ENCODE measurements around the gene C21orf58.

The C21orf58 gene

DNA sequence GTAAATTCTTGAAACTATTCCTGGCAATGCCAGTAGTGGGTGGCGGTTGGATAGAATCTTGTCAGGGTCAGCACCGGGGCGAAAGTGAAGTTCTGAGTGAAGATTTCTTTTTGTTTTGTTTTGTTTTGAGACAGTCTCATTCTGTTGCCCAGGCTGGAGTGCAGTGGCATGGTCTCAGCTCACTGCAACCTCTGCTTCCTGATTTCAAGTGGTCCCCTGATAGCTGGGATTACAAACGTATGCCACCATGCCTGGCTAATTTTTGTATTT, 33.6 kb upstream of the C21orf58 start:
- DNase-seq (ENCODE audit: low spot score) = no peak
- TF ChIP-seq, protein P1, sequence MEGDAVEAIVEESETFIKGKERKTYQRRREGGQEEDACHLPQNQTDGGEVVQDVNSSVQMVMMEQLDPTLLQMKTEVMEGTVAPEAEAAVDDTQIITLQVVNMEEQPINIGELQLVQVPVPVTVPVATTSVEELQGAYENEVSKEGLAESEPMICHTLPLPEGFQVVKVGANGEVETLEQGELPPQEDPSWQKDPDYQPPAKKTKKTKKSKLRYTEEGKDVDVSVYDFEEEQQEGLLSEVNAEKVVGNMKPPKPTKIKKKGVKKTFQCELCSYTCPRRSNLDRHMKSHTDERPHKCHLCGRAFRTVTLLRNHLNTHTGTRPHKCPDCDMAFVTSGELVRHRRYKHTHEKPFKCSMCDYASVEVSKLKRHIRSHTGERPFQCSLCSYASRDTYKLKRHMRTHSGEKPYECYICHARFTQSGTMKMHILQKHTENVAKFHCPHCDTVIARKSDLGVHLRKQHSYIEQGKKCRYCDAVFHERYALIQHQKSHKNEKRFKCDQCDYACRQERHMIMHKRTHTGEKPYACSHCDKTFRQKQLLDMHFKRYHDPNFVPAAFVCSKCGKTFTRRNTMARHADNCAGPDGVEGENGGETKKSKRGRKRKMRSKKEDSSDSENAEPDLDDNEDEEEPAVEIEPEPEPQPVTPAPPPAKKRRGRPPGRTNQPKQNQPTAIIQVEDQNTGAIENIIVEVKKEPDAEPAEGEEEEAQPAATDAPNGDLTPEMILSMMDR (IDR thresholded peaks at IDR 0.05; ENCODE audit: extremely low read depth, missing control alignments) = no peak

DNA sequence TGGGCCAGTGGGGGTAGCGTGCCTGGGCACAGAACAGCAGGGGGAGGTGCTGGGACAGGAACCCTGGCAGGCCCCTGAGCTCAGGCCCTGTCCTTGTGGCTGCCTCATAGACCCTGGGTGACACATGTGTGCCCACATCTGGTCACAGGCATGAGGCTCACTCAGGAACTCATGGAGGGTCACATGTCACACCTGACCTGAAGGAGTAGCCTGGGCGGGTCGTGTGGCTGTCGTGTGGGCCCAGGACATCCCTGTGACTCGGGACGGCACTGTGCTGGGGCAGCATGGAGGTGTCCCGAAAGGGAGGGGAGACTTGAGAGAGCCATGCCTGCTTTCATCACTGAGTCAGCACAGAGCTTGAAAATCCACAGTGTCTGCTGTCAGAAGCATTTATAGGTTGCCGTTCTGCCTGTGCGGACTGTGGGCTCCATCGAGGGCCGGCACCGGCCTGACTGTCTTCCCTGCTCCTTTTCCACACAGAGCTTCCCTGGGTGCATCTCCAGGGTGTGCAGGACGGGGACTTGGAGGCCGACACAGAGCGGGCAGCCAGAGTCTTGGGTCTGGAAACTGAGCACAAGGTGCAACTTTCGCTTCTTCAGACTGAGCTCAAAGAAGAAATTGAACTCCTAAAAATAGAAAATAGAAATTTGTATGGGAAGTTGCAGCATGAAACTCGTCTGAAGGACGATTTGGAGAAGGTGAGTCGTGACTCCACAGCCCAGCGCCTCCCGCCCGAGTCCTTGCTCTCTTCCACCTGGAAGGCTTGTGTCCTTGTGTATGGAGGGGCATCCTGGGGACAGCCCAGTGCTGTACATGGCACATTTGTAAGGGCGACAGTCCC, 33.0 kb upstream of the C21orf58 start:
- TF ChIP-seq, protein P1 (IDR thresholded peaks at IDR 0.05; ENCODE audit: extremely low read depth, missing control alignments) = no peak
- DNase-seq (ENCODE audit: low spot score) = no peak

DNA sequence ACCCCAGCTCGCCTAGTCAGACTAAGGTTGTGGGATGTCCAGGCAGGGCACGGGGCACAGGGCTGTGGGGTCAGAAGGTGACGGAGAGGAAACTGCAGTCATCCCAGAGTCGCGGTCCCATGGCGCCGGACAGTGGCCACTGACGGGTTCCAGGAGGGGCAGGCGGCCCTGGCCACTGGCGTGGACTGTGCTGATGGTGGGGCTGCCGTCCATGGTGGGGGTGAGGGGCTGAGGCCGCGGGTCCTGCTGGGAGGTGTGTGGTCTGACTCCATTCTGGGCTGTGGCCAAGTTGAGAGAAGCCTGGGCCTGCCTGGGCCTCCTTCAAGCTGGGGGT, 32.3 kb upstream of the C21orf58 start:
- DNase-seq (ENCODE audit: low spot score) = no peak
- TF ChIP-seq, protein P1 (IDR thresholded peaks at IDR 0.05; ENCODE audit: extremely low read depth, missing control alignments) = no peak

DNA sequence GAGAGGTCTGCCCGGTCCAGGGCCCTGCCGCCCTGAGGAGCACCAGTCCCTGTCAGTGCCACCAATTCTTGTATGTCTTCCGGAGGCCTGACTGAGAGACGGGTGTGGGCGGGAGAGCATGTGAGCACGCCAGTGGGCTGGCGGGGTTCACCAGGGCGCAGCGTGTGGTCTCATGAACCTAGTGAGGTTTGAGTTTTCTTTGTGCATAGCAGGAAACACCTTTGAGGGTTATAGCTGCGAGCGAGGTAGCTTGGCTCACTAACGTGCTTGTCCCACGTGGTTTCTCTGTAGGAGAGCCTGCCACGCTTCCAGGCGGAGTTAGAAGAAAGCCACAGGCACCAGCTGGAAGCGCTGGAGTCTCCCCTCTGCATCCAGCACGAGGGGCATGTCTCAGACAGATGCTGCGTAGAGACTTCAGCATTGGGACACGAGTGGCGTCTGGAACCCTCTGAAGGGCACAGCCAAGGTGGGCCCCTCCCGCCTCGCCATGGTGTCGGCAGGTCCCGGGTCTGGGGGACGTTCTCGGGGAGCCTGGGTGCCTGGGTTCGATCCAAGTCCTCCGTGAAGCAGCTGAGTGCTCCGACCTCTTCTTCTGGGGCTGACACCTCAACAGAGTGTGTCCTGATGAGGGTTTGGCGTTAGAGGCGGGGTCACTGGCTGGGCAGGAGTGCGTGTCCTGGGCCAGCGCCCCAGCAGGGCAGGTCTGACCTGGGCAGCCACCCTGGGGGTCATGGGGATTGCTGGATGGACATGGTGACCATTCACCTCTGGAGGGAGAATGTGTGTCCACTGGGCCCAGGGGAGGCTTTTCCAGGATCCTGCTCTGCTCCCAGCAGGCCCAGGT, 31.7 kb upstream of the C21orf58 start:
- TF ChIP-seq, protein P1 (IDR thresholded peaks at IDR 0.05; ENCODE audit: extremely low read depth, missing control alignments) = no peak
- no peak for DNase-seq (ENCODE audit: low spot score)

DNA sequence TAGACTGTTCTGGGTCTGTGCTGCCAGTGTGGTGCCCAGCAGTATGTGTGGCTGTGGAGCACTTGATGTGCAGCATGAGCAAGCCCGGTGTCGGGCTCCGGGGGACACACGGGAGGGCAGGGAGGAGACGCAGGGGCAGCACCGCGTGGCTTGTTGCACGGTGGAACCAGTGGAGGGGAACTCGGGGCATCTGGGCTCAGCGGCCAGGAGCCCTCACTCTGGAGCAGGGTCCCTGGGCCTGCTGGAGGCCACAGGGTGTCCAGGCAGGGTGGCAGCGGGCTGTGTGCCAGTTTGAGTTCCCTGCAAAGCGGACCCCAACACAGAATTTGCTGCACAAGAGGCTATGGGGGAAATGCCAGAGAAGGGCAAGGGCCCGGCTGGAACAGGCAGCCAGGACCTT, 30.8 kb upstream of the C21orf58 start:
- TF ChIP-seq, protein P1 (IDR thresholded peaks at IDR 0.05; ENCODE audit: extremely low read depth, missing control alignments) = no peak
- no peak for DNase-seq (ENCODE audit: low spot score)

DNA sequence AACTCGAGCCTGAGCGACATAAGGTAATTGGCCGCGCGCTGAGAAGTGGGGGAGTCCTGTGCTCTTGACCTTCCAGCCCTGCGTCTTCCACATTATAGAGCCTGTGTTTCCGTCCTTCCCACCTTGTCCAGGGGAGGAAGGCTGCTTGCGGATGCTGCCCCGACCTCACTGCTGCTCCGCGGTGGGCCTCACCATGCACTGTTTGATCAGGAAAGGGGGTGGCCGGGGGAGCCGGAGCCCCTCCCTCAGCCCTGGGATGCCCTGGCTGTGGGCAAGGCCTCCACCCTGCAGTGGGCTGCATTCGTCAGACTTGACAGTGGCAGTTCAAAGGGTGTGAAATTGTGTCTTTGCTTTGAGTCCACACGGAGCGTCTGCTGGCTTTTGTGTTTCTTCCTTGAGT, 30.4 kb upstream of the C21orf58 start:
- TF ChIP-seq, protein P1 (IDR thresholded peaks at IDR 0.05; ENCODE audit: extremely low read depth, missing control alignments) = no peak
- DNase-seq (ENCODE audit: low spot score) = no peak

DNA sequence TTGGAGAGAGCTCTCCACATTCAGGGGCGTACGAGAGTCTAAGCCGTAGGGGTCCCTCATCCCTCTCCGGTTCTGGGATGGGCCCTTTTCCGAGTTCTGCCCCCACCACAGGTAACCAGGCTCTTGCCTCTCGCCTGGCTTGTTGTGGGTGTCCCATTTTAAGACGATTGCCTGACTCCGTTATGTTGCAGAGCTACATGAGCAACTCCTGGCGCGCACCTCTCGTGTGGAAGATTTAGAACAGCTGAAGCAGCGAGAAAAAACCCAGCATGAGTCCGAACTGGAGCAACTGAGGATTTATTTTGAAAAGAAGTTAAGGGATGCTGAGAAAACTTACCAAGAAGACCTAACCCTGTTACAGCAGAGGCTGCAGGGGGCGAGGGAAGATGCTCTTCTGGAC, 29.2 kb upstream of the C21orf58 start:
- TF ChIP-seq, protein P1 (IDR thresholded peaks at IDR 0.05; ENCODE audit: extremely low read depth, missing control alignments) = no peak
- no peak for DNase-seq (ENCODE audit: low spot score)
